GM19239 (cell line): ENCODE measurements around the gene AGMAT.
A peak's percentile ranks its signal among the peaks of the same experiment; 100 is the strongest.

Source experiments
- DNase-seq: peaks from one replicate; pipeline ENCODE4 v3.0.0; 2011; ENCODE audit warnings: low spot score; ENCODE audit not compliant: insufficient read length
- FAIRE-seq: peaks from 2 replicates; lab custom pipeline; 2011; peaks lifted over from hg19 to GRCh38; lab: Jason Lieb, UNC

Gene AGMAT

DNA sequence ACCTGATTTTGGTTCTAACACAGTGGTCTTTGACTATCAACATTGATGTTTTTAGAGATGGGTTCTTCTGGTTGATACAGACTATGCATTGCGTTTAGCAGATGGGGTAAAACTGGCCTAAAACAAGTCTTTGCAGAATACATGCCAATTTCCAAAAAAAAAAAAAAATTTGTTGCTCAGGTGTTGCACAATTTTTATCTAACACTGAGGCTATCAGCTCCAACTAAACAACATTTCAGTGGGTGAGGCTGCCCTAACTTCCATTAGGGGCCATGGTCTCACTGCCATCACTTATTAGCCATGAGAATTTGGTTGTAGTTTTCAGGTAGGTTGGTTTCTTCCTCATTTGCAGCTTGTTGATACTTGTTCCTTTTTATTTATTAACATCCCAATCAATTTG, 14.0 kb downstream of the AGMAT start:
- FAIRE-seq: no peak
- no peak for DNase-seq

- DNase-seq (no peak), FAIRE-seq (no peak)
These were observed 16.3 kb downstream of the AGMAT start for GRCh38 chr1:15568387-15569073.

GRCh38 chr1:15559189-15559810, 25.6 kb downstream of the AGMAT start:
- DNase-seq (no peak), FAIRE-seq (no peak)

- DNase-seq: no peak
These were observed 26.3 kb downstream of the AGMAT start for GRCh38 chr1:15558516-15558915.

GRCh38 chr1:15557594-15557993, 27.3 kb downstream of the AGMAT start:
- no peak for FAIRE-seq

More at GRCh38 chr1:15558516-15558915, 26.3 kb downstream of the AGMAT start:
- no peak for FAIRE-seq

GRCh38 chr1:15557008-15557407, 27.8 kb downstream of the AGMAT start:
- FAIRE-seq: no peak
- no peak for DNase-seq

More at GRCh38 chr1:15557594-15557993, 27.3 kb downstream of the AGMAT start:
- DNase-seq: no peak

DNA sequence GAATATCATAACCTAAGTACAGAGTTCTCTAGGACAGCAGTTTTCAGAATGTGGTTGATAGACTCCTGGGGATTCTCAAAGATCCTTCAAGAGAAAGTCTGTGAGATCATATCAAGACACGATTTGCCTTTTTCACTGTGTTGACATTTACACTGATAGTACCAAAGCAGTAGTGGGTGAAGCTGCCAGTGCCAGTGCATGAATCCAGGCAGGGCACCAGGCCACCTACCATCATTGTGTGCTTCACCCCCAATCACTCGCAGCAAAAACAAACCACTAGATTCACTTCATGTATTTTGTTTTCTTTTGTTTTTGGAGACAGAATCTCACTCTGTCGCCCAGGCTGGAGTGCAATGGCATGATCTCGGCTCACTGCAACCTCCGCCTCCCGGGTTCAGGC, 34.3 kb downstream of the AGMAT start:
- FAIRE-seq (no peak), DNase-seq (no peak)

GRCh38 chr1:15546641-15547040, 38.2 kb downstream of the AGMAT start:
- FAIRE-seq (no peak), DNase-seq (no peak)

GRCh38 chr1:15543589-15544568, 41.0 kb downstream of the AGMAT start:
- DNase-seq (no peak), FAIRE-seq (no peak)

GRCh38 chr1:15543251-15543588, 41.6 kb downstream of the AGMAT start:
- DNase-seq (no peak), FAIRE-seq (no peak)

DNA sequence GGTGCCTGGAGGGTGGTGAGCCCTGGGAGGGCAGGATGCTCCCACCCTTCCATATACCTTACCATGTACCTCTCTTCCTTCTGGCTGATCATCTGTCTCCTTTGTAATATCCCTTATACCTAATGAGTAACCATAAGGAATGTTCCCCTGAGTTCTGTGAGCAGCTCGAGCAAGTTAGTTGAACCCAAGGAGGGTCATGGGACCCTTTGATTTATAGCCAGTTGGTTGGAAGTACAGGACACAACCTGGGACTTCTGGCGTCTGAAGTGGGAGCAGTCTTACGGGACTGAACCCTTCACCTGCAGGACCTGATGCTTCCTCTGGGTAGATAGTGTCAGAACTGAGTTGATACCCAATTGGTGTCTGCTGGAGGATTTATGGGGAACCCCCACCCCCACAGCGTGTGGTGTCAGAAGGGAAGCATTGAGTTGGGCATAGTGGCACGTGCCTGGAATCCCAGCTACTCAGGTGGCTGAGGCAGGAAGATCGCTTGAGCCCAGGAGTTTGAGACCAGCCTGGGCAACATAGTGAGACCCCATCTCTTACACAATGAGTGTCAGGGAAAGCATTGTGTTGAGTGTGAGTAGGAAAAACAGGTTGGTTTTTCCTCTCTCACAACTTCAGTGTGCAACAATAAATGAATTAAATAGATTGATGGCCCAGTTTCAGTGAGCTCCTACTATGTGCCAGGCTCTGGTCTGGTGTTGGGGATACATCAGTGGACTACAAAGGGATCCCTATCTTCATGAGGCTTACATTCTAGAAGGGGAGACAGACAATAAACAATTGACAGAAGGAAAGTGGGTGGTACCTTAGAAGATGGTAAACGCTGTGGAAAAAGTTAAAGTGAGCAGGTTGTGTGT, 42.2 kb downstream of the AGMAT start:
- no peak for DNase-seq
- FAIRE-seq: no peak

DNA sequence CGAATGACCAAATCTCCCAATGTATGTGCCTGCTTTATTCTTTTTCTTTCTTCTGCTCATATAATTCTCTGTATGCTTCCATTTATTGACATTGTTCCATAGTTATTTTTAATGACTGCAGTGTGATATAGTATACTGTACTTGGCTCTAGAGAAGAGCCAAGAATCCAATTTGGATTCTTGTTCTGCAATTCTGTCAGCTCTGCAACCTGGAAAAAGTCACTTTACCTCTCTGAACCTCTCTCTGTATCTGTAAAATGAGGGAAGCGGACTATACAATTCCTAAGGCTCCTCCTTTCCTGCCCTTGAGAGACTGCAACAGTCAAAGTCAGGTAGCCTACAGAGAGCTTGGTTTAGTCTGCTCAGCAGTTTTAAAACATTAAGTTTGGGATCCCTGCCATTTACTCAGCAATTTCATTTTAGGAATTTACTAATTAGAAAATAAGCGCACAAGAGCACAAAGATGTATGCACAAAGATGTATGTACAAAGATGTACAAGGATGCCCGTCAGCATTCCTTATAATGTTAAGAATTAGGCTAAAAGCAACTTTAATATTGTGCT, 43.5 kb downstream of the AGMAT start:
- no peak for DNase-seq
- FAIRE-seq: no peak

- no peak for FAIRE-seq
- no peak for DNase-seq
These were observed 44.7 kb downstream of the AGMAT start for GRCh38 chr1:15540186-15540585.

DNA sequence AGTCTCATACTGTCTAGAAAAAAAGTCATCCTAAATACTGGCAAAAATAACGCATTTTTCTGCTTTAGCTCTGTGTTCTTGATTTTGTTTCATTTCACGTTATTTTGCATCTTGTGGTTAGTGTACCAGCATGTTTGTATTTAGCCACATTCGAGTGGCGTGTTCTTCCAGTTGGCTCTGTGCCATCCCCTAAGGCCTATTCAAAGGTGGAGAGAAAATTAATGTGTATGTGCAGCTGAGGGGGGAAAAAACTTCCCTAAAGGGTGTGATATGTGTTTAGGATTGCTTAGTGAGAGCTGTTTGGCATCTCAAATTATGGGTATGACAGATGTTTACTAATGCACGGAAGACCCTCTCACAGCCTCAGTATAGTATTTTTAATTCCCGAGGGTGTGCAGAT, 46.1 kb downstream of the AGMAT start:
- FAIRE-seq (no peak), DNase-seq (no peak)

GRCh38 chr1:15531682-15532081, 53.2 kb downstream of the AGMAT start:
- FAIRE-seq (no peak), DNase-seq (no peak)

- DNase-seq (no peak), FAIRE-seq (no peak)
These were observed 53.8 kb downstream of the AGMAT start for GRCh38 chr1:15531003-15531402.

- DNase-seq (peak; percentile 82), FAIRE-seq (peak; percentile 100)
These were observed 58.1 kb downstream of the AGMAT start, which contains the start of gene DNAJC16 for GRCh38 chr1:15526490-15527339. DNAJC16 (plus strand) TSS chr1:15526848; CDS start chr1:15529106, 2,258 bp downstream.

DNA sequence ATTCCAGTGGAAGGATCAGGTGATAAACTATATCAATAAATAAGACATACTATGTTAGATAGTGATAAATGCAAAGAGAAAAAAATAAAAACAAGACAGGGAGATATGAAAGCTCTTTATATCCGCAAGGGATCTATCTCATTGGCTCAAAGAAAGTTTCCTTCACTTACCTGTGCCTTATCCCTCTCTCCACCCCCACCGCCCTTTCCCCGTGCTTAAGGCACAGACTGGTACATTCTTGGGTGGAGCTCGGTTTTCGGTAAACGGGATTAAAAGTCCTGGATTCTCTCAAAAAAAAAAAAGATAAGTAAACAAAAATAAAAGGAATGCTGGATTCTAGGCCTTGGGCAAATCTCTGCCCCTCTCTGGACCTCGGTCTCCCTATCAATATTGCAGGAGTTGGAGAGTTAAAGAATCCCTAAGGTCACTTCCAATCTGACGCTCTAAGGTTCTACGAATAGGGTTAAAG, 58.8 kb downstream of the AGMAT start:
- FAIRE-seq: no peak
- no peak for DNase-seq
